Measurements from ENCODE around the gene TEX261. TPM values are rescaled to one million over a fixed set of nuclear protein-coding genes. Genes with fewer than 3 reads are reported as not detected.

Gene TEX261
- total RNA-seq, 1 donor from 2014 or later: 29.0 TPM

DNA sequence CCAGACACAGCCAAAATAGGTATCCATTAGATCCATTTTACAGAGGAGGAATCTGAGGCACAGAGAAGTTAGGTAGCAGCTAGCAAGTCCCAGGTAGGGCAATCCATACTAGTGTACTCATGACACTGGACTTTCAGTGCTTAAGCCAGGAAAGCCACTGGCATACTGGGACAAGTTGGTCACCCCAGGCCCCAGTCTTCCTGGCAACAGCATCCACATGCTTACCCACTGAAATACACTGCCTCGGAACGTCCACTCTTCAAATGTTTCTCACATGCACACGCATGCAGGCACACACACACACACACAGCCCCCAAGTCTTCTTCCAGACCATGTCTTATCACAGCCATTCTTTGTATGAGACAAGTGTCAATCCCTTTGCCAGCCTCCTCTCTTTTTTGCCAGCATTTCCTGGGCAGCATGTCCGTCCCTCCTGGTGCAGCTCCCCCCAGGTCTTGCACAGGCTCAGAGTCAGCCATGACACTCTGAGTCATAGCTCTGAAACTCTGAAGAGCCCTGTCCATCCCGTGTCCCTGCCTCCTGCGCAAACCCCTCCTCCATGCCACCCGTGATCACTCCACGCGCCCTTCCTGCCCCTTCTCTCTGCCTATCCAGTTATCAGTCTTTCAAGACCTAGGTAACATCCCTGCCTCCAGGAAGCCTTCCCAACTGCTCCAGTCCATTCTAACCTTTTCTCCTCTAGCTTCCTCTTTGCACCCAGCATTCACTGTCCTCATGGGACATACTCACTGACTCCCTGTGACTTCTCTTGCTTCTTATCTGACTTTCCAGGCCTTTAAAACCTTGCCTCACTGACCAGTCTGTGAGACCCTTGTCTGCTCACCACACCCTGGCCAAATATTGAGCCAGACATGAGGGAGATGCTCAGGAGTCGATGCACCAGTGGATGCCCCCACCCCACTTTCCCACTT, 10.9 kb upstream of the TEX261 start:
- Histone ChIP-seq H3K27me3 (no peaks in the 10 kb centered on the region), H3K9me3 (no peaks in the 10 kb centered on the region), H3K36me3 (no peaks in the 10 kb centered on the region), H3K27ac (no peak overlapping the region), H3K4me3 (no peak overlapping the region), H3K4me1 (peaks cover 7% of the 10 kb centered on the region)
- DNase-seq (ENCODE audit: extremely low spot score in 2 of 2): peak in 1 of 2 donors; percentile 64
- TF ChIP-seq CTCF (IDR thresholded peaks at IDR 0.05) (no peak), POLR2A (IDR thresholded peaks at IDR 0.05) (no peak), POLR2AphosphoS5 (IDR thresholded peaks at IDR 0.05; ENCODE audit: insufficient read depth in 1 of 2, low read depth in 1 of 2) (no peak)
- intact Hi-C loops (cut with DNase I): no loop called here

DNA sequence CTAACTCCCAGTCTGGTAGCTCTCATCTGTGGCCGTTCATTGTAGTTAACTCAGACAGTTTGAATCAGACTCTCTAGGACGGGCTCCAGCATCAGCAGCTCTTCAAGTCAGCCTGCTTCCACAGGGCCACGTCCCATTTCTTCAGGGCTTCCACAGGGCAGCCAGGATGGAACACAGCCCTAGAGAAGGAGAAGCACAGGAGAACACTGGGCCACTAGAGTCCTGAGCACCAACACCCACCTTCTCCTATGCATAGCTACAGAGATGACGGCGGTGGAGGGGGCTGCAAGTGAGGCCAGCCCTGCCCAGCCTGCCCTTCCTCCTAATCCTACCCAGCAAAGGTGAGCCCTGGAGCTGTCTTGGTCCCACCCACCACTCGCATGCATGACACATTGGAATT, 10.2 kb upstream of the TEX261 start:
- intact Hi-C loops (cut with DNase I): loop anchor here (5.0 kb wide), 1 partner anchor 38 kb away; no protein-coding TSS in a partner anchor
- H3K27ac ChIP-seq: no peak overlapping the region
- no peaks in the 10 kb centered on the region for H3K36me3 ChIP-seq
- H3K4me3 ChIP-seq: no peak overlapping the region
- no peaks in the 10 kb centered on the region for H3K27me3 ChIP-seq
- TF ChIP-seq POLR2A (IDR thresholded peaks at IDR 0.05) (no peak), POLR2AphosphoS5 (IDR thresholded peaks at IDR 0.05; ENCODE audit: insufficient read depth in 1 of 2, low read depth in 1 of 2) (no peak), CTCF (IDR thresholded peaks at IDR 0.05) (no peak)
- peak in 1 of 2 donors; percentile 79 for DNase-seq (ENCODE audit: extremely low spot score in 2 of 2)
- peaks cover 7% of the 10 kb centered on the region for H3K4me1 ChIP-seq
- H3K9me3 ChIP-seq: no peaks in the 10 kb centered on the region

DNA sequence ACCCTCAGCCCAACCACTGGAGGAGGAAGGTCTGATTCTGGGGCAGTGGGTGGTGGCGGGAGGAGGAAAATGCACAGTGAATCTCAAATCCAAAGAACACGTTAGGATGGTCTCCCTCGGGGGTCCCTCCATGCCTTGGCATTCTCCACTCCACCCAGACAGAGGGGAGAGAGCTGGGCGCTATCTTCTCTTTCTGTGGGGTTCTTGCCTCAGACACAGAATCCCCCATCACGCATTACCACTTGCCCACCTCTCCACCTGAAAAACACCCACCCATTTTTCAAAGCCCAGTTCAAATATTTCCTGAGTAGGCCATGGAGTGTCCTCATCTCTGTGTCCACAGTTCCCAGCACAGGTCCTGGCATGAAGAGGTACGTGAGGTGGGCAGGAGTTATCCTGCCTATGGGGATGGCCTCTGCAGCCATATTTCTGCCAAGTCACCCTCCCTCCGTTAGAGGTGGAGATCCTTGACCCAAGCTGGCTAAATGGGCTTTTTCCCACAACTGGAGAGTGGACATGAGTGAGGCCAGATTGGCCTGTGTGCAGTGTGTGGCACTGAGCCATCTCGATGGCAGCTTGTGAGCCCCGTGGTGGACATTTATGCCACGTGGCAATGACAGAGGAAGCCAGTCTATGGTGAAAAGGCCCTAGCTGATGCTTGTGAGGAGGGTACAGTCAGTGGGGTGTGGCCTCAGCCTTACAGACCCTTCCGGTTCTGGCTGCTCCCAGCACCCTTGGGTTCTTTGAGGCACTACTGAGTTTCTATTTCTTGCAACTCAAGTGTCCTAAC, 9.5 kb upstream of the TEX261 start:
- Histone ChIP-seq H3K4me3 (no peak overlapping the region), H3K9me3 (no peaks in the 10 kb centered on the region), H3K36me3 (no peaks in the 10 kb centered on the region), H3K27me3 (no peaks in the 10 kb centered on the region), H3K27ac (no peak overlapping the region), H3K4me1 (peaks cover 7% of the 10 kb centered on the region)
- no peak for DNase-seq (ENCODE audit: extremely low spot score in 2 of 2)
- intact Hi-C loops (cut with DNase I): loop anchor here (5.0 kb wide), 1 partner anchor 37 kb away; no protein-coding TSS in a partner anchor
- TF ChIP-seq POLR2A (IDR thresholded peaks at IDR 0.05) (no peak), CTCF (IDR thresholded peaks at IDR 0.05) (no peak), POLR2AphosphoS5 (IDR thresholded peaks at IDR 0.05; ENCODE audit: insufficient read depth in 1 of 2, low read depth in 1 of 2) (no peak)

DNA sequence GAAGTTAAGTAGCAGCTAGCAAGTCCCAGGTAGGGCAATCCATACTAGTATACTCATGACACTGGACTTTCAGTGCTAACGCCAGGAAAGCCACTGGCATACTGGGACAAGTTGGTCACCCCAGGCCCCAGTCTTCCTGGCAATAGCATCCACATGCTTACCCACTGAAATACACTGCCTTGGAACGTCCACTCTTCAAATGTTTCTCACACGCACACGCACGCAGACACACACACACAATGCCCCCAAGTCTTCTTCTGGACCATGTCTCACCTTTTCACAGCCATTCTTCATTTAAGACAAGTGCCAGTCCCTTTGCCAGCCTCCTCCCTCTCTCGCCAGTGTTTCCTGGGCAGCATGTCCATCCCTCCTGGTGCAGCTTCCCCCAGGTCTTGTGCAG, 8.7 kb upstream of the TEX261 start:
- Histone ChIP-seq H3K36me3 (no peaks in the 10 kb centered on the region), H3K4me1 (peaks cover 7% of the 10 kb centered on the region), H3K4me3 (no peak overlapping the region), H3K9me3 (no peaks in the 10 kb centered on the region), H3K27ac (no peak overlapping the region), H3K27me3 (no peaks in the 10 kb centered on the region)
- intact Hi-C loops (cut with DNase I): loop anchor here (5.0 kb wide), 1 partner anchor 36 kb away; no protein-coding TSS in a partner anchor
- TF ChIP-seq POLR2A (IDR thresholded peaks at IDR 0.05): no peak
- TF ChIP-seq POLR2AphosphoS5 (IDR thresholded peaks at IDR 0.05; ENCODE audit: insufficient read depth in 1 of 2, low read depth in 1 of 2): no peak
- no peak for TF ChIP-seq CTCF (IDR thresholded peaks at IDR 0.05)
- DNase-seq (ENCODE audit: extremely low spot score in 2 of 2): no peak
